ENCODE measurements around the gene SPAG17. TPM values are rescaled to one million over a fixed set of nuclear protein-coding genes. Genes with fewer than 3 reads are reported as not detected.
A peak's percentile ranks its signal among the peaks of the same experiment; 100 is the strongest.

SPAG17 gene
- total and polyA plus RNA-seq, 4 donors, result 11.7 to 35.5 (median 15.0) TPM

GRCh38 chr1:118116909-118117308 is 68.1 kb downstream of the SPAG17 start:
- no peak for DNase-seq (ENCODE audit: low read depth in 4 of 6, low spot score in 6 of 6)
- Histone ChIP-seq H3K9me3 (ENCODE audit: control insufficient read depth, insufficient read depth, low read length) (no peaks in the 10 kb centered on the region), H3K27ac (ENCODE audit: low read depth, low read length) (no peak overlapping the region), H3K27me3 (ENCODE audit: control insufficient read depth, insufficient read depth, low read length) (no peaks in the 10 kb centered on the region), H3K4me1 (ENCODE audit: control insufficient read depth, insufficient read depth, low read length) (no peaks in the 10 kb centered on the region), H3K4me3 (ENCODE audit: low read depth, low read length) (no peak overlapping the region), H3K36me3 (ENCODE audit: control insufficient read depth, insufficient read depth, low read length) (no peaks in the 10 kb centered on the region)
- WGBS (ENCODE audit: insufficient coverage), result 78% methylated on average over 3 of the region's 4 CpGs

DNA sequence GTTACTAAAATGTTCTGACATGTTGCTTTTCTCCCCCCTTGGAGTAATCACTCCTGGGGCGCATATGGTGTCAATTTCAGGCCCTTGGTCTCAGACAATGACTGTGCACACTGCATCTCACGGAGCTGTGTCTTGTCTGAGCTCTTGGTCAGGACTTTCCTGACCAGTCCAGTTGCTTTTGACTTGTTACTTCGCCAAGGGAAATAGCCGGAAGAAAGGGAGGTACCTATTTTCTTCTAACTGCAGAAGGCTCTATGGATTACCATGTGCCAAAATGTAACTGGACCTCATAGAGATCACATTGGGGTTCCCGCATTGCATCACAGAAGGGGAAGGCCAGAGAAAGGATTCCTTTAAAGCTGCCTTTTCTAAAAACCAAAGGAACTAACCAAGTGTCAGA is 68.6 kb downstream of the SPAG17 start:
- no peaks in the 10 kb centered on the region for H3K27me3 ChIP-seq (ENCODE audit: control insufficient read depth, insufficient read depth, low read length)
- no peaks in the 10 kb centered on the region for H3K36me3 ChIP-seq (ENCODE audit: control insufficient read depth, insufficient read depth, low read length)

DNA sequence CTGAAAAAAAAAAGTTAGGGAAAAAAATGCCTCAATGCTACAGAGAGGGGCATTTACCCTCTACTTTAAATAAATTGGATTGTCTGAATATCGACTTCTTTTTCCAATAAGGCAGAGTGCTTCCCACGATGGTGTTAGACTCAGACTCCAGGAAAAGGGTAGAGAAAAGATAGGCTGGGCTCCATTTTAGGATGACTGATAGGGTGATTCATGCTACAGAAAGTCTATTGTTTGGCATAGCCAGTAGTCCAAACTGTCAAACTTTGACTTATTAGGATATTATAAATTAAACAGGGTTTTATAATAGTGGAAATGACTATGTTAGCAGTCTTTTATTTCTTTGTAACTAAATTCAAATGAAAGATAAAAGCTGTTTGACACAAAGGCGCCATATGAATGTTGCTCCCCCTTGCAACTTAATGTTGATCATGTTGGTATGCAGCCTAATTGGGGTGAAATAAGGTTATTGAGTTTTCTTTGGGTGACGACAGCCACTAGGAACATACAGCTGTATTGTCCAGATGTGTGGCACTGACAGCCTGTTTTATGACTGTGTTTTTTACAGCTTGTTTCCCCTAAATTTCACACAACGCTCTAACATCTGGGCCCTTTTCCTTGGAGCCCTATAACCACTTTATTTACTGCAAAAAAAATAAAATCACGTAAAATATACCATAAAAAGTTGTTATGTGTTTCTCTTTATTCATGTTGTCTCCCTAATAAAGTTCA is 69.3 kb downstream of the SPAG17 start:
- Histone ChIP-seq H3K4me1 (ENCODE audit: control insufficient read depth, insufficient read depth, low read length) (no peaks in the 10 kb centered on the region), H3K27me3 (ENCODE audit: control insufficient read depth, insufficient read depth, low read length) (no peaks in the 10 kb centered on the region), H3K36me3 (ENCODE audit: control insufficient read depth, insufficient read depth, low read length) (no peaks in the 10 kb centered on the region), H3K9me3 (ENCODE audit: control insufficient read depth, insufficient read depth, low read length) (no peaks in the 10 kb centered on the region), H3K27ac (ENCODE audit: low read depth, low read length) (no peak overlapping the region), H3K4me3 (ENCODE audit: low read depth, low read length) (no peak overlapping the region)
- no peak for DNase-seq (ENCODE audit: low read depth in 4 of 6, low spot score in 6 of 6)
- no CpG with 5 or more reads among the region's 6 CpGs for WGBS (ENCODE audit: insufficient coverage)

More for the DNA sequence above, 68.6 kb downstream of the SPAG17 start:
- DNase-seq (ENCODE audit: low read depth in 4 of 6, low spot score in 6 of 6), result peak in 2 of 6 donors; percentile 2 to 47
- no peaks in the 10 kb centered on the region for H3K9me3 ChIP-seq (ENCODE audit: control insufficient read depth, insufficient read depth, low read length)
- no peak overlapping the region for H3K4me3 ChIP-seq (ENCODE audit: low read depth, low read length)
- H3K4me1 ChIP-seq (ENCODE audit: control insufficient read depth, insufficient read depth, low read length), result no peaks in the 10 kb centered on the region
- WGBS (ENCODE audit: insufficient coverage), result 69% methylated on average over 3 of the region's 5 CpGs
- no peak overlapping the region for H3K27ac ChIP-seq (ENCODE audit: low read depth, low read length)

DNA sequence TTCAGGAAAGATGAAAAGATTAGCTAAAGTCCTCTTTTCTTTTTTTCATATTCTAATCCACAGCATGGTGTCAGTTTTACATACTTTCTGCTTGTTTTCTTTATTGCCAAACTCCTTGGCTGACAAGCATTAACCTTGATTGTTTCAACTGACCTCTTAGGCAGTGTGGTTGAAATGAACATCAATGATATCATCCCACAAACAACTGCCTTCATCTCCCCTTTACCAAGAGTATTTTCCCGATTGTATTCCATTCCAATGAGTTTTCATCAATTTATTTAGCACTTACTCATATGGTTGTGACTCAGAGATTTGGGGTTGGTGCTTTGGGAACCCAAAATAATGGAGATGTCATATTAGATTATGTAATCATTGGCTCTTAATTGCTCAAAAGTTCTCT is 71.8 kb downstream of the SPAG17 start:
- Histone ChIP-seq H3K27me3 (ENCODE audit: control insufficient read depth, insufficient read depth, low read length) (no peaks in the 10 kb centered on the region), H3K9me3 (ENCODE audit: control insufficient read depth, insufficient read depth, low read length) (no peaks in the 10 kb centered on the region), H3K4me1 (ENCODE audit: control insufficient read depth, insufficient read depth, low read length) (no peaks in the 10 kb centered on the region), H3K4me3 (ENCODE audit: low read depth, low read length) (no peak overlapping the region), H3K36me3 (ENCODE audit: control insufficient read depth, insufficient read depth, low read length) (no peaks in the 10 kb centered on the region), H3K27ac (ENCODE audit: low read depth, low read length) (no peak overlapping the region)
- no peak for DNase-seq (ENCODE audit: low read depth in 4 of 6, low spot score in 6 of 6)
- WGBS (ENCODE audit: insufficient coverage), result no CpG with 5 or more reads among the region's 1 CpG

DNA sequence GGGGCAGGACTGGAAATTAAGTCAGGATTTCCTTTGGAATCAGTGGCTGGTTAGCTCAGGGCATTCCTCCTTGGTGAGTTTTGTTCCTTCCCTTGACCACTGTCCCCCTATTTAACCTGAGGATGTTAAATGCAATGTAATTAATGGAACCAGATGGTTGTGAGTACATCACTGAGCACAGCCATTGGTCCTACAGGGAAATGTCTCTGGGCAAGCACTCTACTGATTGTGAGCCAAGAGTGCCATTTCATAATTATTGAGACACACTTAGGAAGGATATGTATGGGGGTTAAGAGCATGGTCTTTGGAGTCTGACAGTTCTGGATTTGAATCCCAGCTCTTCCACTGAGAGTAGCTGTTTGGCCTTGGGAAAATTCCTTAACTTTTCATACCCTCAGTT is 74.4 kb downstream of the SPAG17 start:
- no peaks in the 10 kb centered on the region for H3K9me3 ChIP-seq (ENCODE audit: control insufficient read depth, insufficient read depth, low read length)
- no peak for DNase-seq (ENCODE audit: low read depth in 4 of 6, low spot score in 6 of 6)
- no peak overlapping the region for H3K27ac ChIP-seq (ENCODE audit: low read depth, low read length)
- H3K4me3 ChIP-seq (ENCODE audit: low read depth, low read length), result no peak overlapping the region
- no peaks in the 10 kb centered on the region for H3K27me3 ChIP-seq (ENCODE audit: control insufficient read depth, insufficient read depth, low read length)
- H3K4me1 ChIP-seq (ENCODE audit: control insufficient read depth, insufficient read depth, low read length), result no peaks in the 10 kb centered on the region
- H3K36me3 ChIP-seq (ENCODE audit: control insufficient read depth, insufficient read depth, low read length), result no peaks in the 10 kb centered on the region

DNA sequence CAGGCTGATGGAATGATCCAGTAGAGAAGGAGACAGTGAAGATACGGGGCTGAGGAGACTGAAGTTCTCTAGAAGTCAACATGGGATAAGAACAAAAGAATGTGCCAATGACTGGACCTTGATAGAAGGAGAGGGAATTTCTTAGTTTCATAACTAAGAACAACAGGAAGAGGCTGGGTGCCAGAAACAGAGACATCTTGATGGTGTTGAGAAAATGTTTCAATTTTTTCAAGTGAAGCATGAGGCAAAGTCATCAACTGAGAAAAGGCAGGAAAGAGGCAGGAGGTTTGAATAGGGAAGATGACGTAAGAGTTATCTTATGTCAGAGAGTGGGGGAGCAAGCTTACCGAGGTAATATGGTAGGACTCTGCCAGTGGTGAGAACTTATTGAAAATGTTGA is 80.1 kb downstream of the SPAG17 start:
- Histone ChIP-seq H3K27me3 (ENCODE audit: control insufficient read depth, insufficient read depth, low read length) (no peaks in the 10 kb centered on the region), H3K27ac (ENCODE audit: low read depth, low read length) (no peak overlapping the region), H3K4me3 (ENCODE audit: low read depth, low read length) (no peak overlapping the region), H3K36me3 (ENCODE audit: control insufficient read depth, insufficient read depth, low read length) (no peaks in the 10 kb centered on the region), H3K4me1 (ENCODE audit: control insufficient read depth, insufficient read depth, low read length) (no peaks in the 10 kb centered on the region), H3K9me3 (ENCODE audit: control insufficient read depth, insufficient read depth, low read length) (no peaks in the 10 kb centered on the region)
- DNase-seq (ENCODE audit: low read depth in 4 of 6, low spot score in 6 of 6), result no peak
- 89% methylated on average over 3 of the region's 3 CpGs for WGBS (ENCODE audit: insufficient coverage)

- no peak overlapping the region for H3K27ac ChIP-seq (ENCODE audit: low read depth, low read length)
- no peaks in the 10 kb centered on the region for H3K4me1 ChIP-seq (ENCODE audit: control insufficient read depth, insufficient read depth, low read length)
- no CpG with 5 or more reads among the region's 3 CpGs for WGBS (ENCODE audit: insufficient coverage)
- no peaks in the 10 kb centered on the region for H3K36me3 ChIP-seq (ENCODE audit: control insufficient read depth, insufficient read depth, low read length)
- no peak overlapping the region for H3K4me3 ChIP-seq (ENCODE audit: low read depth, low read length)
- no peaks in the 10 kb centered on the region for H3K9me3 ChIP-seq (ENCODE audit: control insufficient read depth, insufficient read depth, low read length)
- H3K27me3 ChIP-seq (ENCODE audit: control insufficient read depth, insufficient read depth, low read length), result no peaks in the 10 kb centered on the region
- DNase-seq (ENCODE audit: low read depth in 4 of 6, low spot score in 6 of 6), result peak in 1 of 6 donors; percentile 28
These were observed 82.6 kb downstream of the SPAG17 start for GRCh38 chr1:118102445-118102844.

DNA sequence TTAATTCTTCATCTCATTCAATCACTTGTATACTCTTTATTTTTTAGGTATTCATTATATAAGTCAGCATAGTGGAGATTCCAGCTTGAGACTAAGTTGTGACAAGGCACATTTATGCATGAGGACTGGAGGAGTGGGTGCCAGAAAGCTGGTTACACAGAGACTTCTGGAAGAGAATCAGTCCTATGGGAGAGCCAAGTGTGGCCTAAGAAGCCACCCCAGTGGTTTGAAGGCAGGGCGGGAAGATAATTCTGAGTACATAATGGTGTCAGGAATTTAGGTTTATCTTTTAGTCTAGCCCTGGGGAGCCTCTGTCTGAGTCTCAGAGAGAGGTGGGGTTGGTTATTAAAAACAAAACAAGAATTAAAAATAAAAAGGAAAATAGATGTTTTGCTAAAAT is 83.0 kb downstream of the SPAG17 start:
- no peaks in the 10 kb centered on the region for H3K36me3 ChIP-seq (ENCODE audit: control insufficient read depth, insufficient read depth, low read length)
- DNase-seq (ENCODE audit: low read depth in 4 of 6, low spot score in 6 of 6), result no peak
- 86% methylated on average over 1 of the region's 1 CpG for WGBS (ENCODE audit: insufficient coverage)
- no peaks in the 10 kb centered on the region for H3K27me3 ChIP-seq (ENCODE audit: control insufficient read depth, insufficient read depth, low read length)
- H3K4me3 ChIP-seq (ENCODE audit: low read depth, low read length), result no peak overlapping the region
- no peaks in the 10 kb centered on the region for H3K4me1 ChIP-seq (ENCODE audit: control insufficient read depth, insufficient read depth, low read length)
- H3K9me3 ChIP-seq (ENCODE audit: control insufficient read depth, insufficient read depth, low read length), result no peaks in the 10 kb centered on the region
- H3K27ac ChIP-seq (ENCODE audit: low read depth, low read length), result no peak overlapping the region

DNA sequence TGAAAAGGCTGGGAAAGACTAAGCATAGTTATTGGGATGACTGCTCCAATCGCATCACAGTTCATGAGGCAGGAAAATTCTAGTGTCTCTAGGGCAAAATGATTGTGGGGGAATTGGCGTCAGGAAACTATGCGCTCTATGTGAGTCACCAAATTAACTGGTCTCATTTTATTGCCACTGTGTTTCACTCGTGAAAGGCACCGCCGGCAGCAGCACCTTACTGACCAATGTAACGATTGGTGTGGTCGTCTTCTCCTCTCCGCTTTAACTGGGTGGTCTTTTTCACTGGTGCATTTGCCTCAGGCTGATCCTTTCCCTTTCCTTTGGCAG is 83.5 kb downstream of the SPAG17 start:
- peak in 1 of 6 donors; percentile 65 for DNase-seq (ENCODE audit: low read depth in 4 of 6, low spot score in 6 of 6)
- H3K27ac ChIP-seq (ENCODE audit: low read depth, low read length), result no peak overlapping the region
- H3K36me3 ChIP-seq (ENCODE audit: control insufficient read depth, insufficient read depth, low read length), result no peaks in the 10 kb centered on the region
- H3K27me3 ChIP-seq (ENCODE audit: control insufficient read depth, insufficient read depth, low read length), result no peaks in the 10 kb centered on the region
- no peak overlapping the region for H3K4me3 ChIP-seq (ENCODE audit: low read depth, low read length)
- H3K4me1 ChIP-seq (ENCODE audit: control insufficient read depth, insufficient read depth, low read length), result no peaks in the 10 kb centered on the region
- WGBS (ENCODE audit: insufficient coverage), result 61% methylated on average over 9 of the region's 9 CpGs
- H3K9me3 ChIP-seq (ENCODE audit: control insufficient read depth, insufficient read depth, low read length), result no peaks in the 10 kb centered on the region

- H3K27me3 ChIP-seq (ENCODE audit: control insufficient read depth, insufficient read depth, low read length), result no peaks in the 10 kb centered on the region
- H3K36me3 ChIP-seq (ENCODE audit: control insufficient read depth, insufficient read depth, low read length), result no peaks in the 10 kb centered on the region
- DNase-seq (ENCODE audit: low read depth in 4 of 6, low spot score in 6 of 6), result no peak
- no peaks in the 10 kb centered on the region for H3K4me1 ChIP-seq (ENCODE audit: control insufficient read depth, insufficient read depth, low read length)
- no peak overlapping the region for H3K27ac ChIP-seq (ENCODE audit: low read depth, low read length)
- H3K4me3 ChIP-seq (ENCODE audit: low read depth, low read length), result no peak overlapping the region
- H3K9me3 ChIP-seq (ENCODE audit: control insufficient read depth, insufficient read depth, low read length), result no peaks in the 10 kb centered on the region
These were observed 84.1 kb downstream of the SPAG17 start for GRCh38 chr1:118100686-118101514.

All from spinal cord (tissue), 10 donors.